HFF-Myc (cell line): ENCODE data around the gene NUDT22.

Experiments used
- DNase-seq: peaks from one replicate; pipeline ENCODE4 v3.0.0-alpha.2; 2011; ENCODE audit warnings: low read depth; ENCODE audit errors: extremely low read depth
- H3K4me3 ChIP-seq: replicated peaks from 2 replicates; pipeline ENCODE4 v1.5.1; 2011; ENCODE audit warnings: low read depth, mild to moderate bottlenecking, control low read depth, low read length
- CTCF ChIP-seq: IDR thresholded peaks from 2 replicates; pipeline ENCODE4 v1.5.1; 2012; ENCODE audit warnings: mild to moderate bottlenecking, low read depth, low read length, control low read depth; ENCODE audit errors: missing control alignments

Gene NUDT22

GRCh38 chr11:64261556-64262080, 35.5 kb downstream of the NUDT22 start:
- DNase-seq = no peak
- no peak for TF ChIP-seq CTCF
- no peak overlapping the region for H3K4me3 ChIP-seq

GRCh38 chr11:64262271-64263002, 36.4 kb downstream of the NUDT22 start:
- no peak for DNase-seq
- no peak for TF ChIP-seq CTCF
- no peak overlapping the region for H3K4me3 ChIP-seq

GRCh38 chr11:64263021-64263946, 37.2 kb downstream of the NUDT22 start:
- TF ChIP-seq CTCF = no peak
- DNase-seq = no peak
- no peak overlapping the region for H3K4me3 ChIP-seq

GRCh38 chr11:64263947-64264317, 37.9 kb downstream of the NUDT22 start:
- no peak for DNase-seq
- no peak for TF ChIP-seq CTCF

GRCh38 chr11:64264371-64264852, 38.3 kb downstream of the NUDT22 start:
- no peak for TF ChIP-seq CTCF

More at GRCh38 chr11:64263947-64264317, 37.9 kb downstream of the NUDT22 start:
- H3K4me3 ChIP-seq = no peak overlapping the region

GRCh38 chr11:64265176-64266160, 39.4 kb downstream of the NUDT22 start:
- no peak for TF ChIP-seq CTCF
- no peak for DNase-seq
- H3K4me3 ChIP-seq = no peak overlapping the region

More at GRCh38 chr11:64264371-64264852, 38.3 kb downstream of the NUDT22 start:
- H3K4me3 ChIP-seq = no peak overlapping the region
- DNase-seq = no peak
